Umbilical cord (tissue), 2 donors: ENCODE results near the gene ATP8B4. TPM values are rescaled to one million over a fixed set of nuclear protein-coding genes. Genes with fewer than 3 reads are reported as not detected.

Experiments used
- DNase-seq: peaks from one replicate; pipeline ENCODE4 v3.0.0-alpha.2; 2015; ENCODE audit warnings: low spot score
- total RNA-seq: library from RNA; depleted of rRNA; stranded (reverse); fragments of >200 nt; gene quantifications from one replicate; pipeline ENCODE4 v1.2.3, GENCODE V29; 2014; ENCODE audit warnings: low replicate concordance; ENCODE audit not compliant: insufficient read depth

ATP8B4 gene
- total RNA-seq, 1 donor from 2014 or later: 39.5 TPM

DNA sequence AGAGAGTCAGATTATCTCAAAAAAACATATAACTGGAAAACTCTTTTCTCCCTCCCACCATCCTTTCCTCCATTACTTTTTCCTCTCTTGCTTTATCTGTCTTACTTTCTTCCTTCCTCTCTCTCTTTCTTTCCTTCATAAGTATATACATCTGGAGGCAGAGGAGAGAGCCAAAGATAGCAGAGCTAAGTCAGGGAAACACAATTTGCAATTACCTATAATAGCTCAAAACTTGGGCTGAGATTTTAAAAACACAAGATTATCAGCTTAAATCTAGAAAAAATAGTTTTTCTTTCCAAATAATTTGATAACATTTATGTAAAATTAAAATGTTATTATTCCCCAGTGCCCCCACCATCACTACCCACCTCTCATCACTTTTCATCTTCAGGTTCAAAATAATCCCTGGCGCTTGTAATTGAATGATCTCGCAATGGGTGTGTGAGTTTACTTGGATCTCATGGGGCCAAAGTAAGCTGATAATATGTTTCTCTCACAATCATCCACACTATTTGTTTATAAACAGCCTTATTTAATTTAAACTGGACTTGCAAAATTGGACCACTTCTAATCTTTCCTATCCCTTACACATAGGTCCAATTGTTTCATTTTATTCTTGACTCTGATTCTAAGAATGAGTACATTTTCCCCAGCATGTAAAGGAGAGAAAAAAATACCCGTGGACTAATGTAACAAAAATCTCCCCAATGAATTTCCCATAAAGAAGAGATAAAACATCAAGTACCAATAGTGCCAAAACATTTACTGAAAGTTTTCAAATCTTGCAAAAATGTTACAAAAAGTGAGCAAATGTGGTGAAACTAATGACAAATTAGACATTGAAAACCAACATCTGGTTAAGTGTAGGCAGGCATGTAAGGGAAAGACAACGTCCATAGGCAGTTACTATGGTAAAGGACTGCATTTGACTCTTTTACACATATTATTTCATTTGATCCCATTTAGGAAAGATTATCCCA lies 261.2 kb downstream of the ATP8B4 start:
- no peak for DNase-seq

GRCh38 chr15:49855917-49856637 lies 263.0 kb downstream of the ATP8B4 start:
- DNase-seq: peak; percentile 78

DNA sequence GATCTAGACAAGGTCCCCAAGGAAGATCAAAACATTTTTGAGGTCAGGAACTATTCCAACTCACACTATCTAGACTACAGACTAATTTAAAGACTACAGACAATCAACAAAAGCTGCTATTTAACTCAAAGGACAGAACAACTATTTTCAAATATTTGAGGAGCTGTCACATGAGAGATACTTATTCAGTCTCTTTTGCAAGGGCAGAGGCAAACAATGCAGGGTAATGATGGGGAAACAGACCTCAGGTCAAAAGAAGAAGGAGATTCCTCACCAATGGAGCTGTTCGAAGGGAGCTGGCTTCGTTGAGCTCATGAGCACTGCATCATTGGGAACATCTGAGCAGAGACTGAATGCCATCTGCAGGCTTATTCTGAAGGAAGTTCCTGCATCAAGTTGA lies 266.3 kb downstream of the ATP8B4 start:
- DNase-seq: no peak

- DNase-seq: no peak
Observed at GRCh38 chr15:49848807-49849206, 270.2 kb downstream of the ATP8B4 start.

DNA sequence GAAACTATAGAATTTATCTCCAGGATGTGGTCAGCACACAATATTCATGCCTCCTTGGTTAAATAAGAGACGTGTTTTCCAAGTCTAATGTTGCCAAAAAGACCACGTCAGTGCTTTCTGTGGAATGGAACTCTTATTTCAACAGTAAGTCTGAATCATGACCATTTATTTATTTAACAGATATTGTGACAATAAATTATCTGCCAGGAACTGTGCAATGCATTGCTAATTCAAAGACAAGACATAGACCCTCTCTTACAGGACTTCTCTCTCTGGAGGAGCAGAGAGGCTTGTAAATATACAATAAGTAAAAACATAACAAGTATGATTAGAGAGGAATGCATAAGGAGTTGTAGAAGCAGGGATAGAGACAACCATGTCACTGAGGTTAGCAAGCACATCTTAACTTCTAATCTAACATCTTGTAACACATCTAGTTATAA lies 270.7 kb downstream of the ATP8B4 start:
- DNase-seq: no peak

GRCh38 chr15:49847423-49848281 lies 271.4 kb downstream of the ATP8B4 start:
- DNase-seq: peak; percentile 80

GRCh38 chr15:49844390-49844789 lies 274.6 kb downstream of the ATP8B4 start:
- no peak for DNase-seq

DNA sequence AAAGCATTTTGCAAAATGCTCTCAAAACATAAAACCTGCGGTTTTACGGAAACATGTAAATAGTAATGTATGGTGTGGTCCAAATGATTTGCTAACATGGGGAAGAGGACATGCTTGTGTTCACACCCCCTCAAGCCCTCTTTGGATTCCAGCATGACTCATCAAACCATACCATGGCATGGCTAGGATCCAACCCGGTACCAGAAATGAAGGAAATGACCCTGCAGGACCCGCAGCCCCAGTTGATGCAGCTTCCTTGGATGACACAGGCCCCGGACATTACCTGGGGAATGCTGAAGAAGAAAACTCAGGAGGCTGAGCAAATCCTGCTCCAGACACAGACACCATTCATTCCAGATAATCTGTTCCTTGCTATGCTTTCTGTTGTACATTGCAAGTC lies 275.3 kb downstream of the ATP8B4 start:
- no peak for DNase-seq

GRCh38 chr15:49842031-49842730 lies 276.9 kb downstream of the ATP8B4 start:
- no peak for DNase-seq

GRCh38 chr15:49832511-49832910 lies 286.5 kb downstream of the ATP8B4 start:
- DNase-seq: no peak

GRCh38 chr15:49831206-49831965 lies 287.6 kb downstream of the ATP8B4 start:
- no peak for DNase-seq

GRCh38 chr15:49830391-49830790 lies 288.6 kb downstream of the ATP8B4 start:
- peak; percentile 40 for DNase-seq

DNA sequence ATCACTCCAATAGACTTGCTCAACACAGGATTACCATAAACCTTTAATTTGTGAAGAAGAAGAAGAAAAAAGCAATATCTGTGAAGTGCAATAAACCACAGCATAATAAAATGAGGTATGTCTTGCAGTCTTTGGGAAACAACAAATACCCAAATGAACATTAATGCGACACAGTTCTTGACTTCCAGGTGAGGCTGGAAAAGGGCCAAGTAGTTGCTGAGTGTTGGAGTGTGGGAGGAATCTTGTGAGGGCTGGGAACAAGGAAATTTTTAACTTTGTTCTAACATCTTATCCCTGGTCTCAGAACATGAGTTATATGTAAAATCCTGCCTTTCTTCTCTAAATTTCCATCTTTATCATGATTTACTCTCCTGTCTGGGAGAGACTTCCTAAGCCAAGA lies 291.7 kb downstream of the ATP8B4 start:
- peak; percentile 48 for DNase-seq

- DNase-seq: no peak
Observed at GRCh38 chr15:49826640-49827234, 292.3 kb downstream of the ATP8B4 start.

- DNase-seq: no peak
Observed at GRCh38 chr15:49824775-49825099, 294.3 kb downstream of the ATP8B4 start.

- DNase-seq: no peak
Observed at GRCh38 chr15:49823987-49824774, 294.9 kb downstream of the ATP8B4 start.

- no peak for DNase-seq
Observed at GRCh38 chr15:49817100-49817499, 301.9 kb downstream of the ATP8B4 start.

DNA sequence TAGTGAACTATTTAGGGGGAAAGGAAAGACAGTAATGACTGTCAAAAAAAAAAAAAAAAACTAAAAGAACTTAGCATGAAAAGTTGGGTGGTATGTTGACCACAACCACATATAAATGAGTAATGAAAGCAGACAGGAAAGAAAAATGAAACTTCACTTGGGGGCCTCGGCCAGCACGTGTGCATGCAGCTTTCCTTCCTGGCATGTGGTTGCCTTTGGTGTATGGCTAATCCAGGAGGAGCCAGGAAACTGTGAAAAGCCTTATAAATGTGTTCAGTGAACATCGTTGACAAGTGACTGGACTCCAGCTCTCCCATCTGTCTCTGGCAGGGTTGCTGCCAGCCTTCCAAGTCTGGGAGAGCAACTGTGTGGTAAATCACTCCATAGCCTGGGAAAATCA lies 303.1 kb downstream of the ATP8B4 start:
- peak; percentile 47 for DNase-seq

DNA sequence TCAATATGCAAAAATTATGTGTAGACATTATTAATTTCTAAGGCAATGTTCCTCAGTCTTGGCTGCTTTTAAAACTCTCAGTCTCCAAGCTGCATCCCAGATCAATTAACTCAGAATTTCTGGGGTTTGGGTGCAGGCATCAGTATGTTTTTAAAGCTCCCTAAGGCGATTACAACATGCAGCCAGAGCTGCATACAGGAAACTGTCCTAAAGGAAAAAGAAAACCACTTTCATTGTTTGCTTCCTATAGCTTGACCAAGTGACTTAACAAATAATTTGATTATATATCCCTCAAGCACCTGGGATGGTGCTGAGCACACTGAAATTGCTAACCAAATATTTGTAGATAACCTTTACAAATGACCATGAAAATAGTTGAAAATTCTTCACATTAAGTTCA lies 303.5 kb downstream of the ATP8B4 start:
- DNase-seq: no peak
